WERI-Rb-1 (cell line): ENCODE results near the gene SPRED2.

Experiments
- DNase-seq: peaks from one replicate; pipeline ENCODE4 v3.0.0-alpha.2; 2020
- H3K27ac ChIP-seq: fragments of 250-450 bp; sonication (Bioruptor Pico); 2 replicates; pipeline ENCODE4 v1.5.1; 2020; ENCODE audit warnings: mild to moderate bottlenecking, moderate library complexity
- H3K27me3 ChIP-seq: fragments of 250-450 bp; sonication (Bioruptor Pico); 2 replicates; pipeline ENCODE4 v1.5.1; 2021; ENCODE audit warnings: mild to moderate bottlenecking, low read depth, moderate library complexity; ENCODE audit not compliant: insufficient read depth, severe bottlenecking
- H3K36me3 ChIP-seq: fragments of 250-450 bp; sonication (Bioruptor Pico); 2 replicates; pipeline ENCODE4 v1.5.1; 2020; ENCODE audit warnings: mild to moderate bottlenecking, moderate library complexity
- H3K4me3 ChIP-seq: 2 replicates; pipeline ENCODE4 v1.5.1; 2011; ENCODE audit warnings: low read depth, mild to moderate bottlenecking, control low read depth, low read length
- H3K9me3 ChIP-seq: fragments of 250-450 bp; sonication (Bioruptor Pico); 2 replicates; pipeline ENCODE4 v1.5.1; 2021; ENCODE audit warnings: mild to moderate bottlenecking, moderate library complexity; ENCODE audit not compliant: severe bottlenecking
- TF ChIP-seq, protein P1 (sequence below): IDR thresholded peaks from 2 replicates; pipeline ENCODE4 v1.5.1; 2011; ENCODE audit warnings: low read depth, mild to moderate bottlenecking, control low read depth, inconsistent platforms, low read length

The SPRED2 gene

GRCh38 chr2:65407240-65407639 lies 25.2 kb downstream of the SPRED2 start:
- Histone ChIP-seq H3K4me3 (no peak overlapping the region), H3K9me3 (no peaks in the 10 kb centered on the region), H3K27me3 (no peaks in the 10 kb centered on the region), H3K36me3 (no peaks in the 10 kb centered on the region), H3K27ac (no peak overlapping the region)
- no peak for DNase-seq
- TF ChIP-seq, protein P1, sequence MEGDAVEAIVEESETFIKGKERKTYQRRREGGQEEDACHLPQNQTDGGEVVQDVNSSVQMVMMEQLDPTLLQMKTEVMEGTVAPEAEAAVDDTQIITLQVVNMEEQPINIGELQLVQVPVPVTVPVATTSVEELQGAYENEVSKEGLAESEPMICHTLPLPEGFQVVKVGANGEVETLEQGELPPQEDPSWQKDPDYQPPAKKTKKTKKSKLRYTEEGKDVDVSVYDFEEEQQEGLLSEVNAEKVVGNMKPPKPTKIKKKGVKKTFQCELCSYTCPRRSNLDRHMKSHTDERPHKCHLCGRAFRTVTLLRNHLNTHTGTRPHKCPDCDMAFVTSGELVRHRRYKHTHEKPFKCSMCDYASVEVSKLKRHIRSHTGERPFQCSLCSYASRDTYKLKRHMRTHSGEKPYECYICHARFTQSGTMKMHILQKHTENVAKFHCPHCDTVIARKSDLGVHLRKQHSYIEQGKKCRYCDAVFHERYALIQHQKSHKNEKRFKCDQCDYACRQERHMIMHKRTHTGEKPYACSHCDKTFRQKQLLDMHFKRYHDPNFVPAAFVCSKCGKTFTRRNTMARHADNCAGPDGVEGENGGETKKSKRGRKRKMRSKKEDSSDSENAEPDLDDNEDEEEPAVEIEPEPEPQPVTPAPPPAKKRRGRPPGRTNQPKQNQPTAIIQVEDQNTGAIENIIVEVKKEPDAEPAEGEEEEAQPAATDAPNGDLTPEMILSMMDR: no peak

GRCh38 chr2:65404988-65405697 lies 27.3 kb downstream of the SPRED2 start:
- Histone ChIP-seq H3K27ac (no peak overlapping the region), H3K4me3 (no peak overlapping the region), H3K9me3 (no peaks in the 10 kb centered on the region), H3K36me3 (no peaks in the 10 kb centered on the region), H3K27me3 (no peaks in the 10 kb centered on the region)
- TF ChIP-seq, protein P1: no peak
- no peak for DNase-seq

DNA sequence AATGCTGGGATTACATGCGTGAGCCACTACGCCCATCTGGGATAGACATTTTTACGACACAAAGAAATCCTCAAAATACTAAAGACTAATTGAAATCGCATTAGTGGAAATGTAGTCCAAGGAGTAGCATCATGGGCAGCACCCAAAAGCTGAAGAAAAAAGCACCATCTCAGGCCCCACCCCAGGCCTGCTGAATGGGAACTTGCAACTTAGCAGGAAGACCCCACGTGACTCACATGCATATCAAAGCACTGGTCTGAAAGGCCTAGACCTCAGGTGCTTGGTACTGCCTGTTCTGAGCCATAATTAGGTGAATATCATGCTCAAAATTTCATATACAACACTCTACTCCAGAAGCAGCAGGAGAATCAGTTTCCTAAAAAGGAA lies 28.9 kb downstream of the SPRED2 start:
- H3K36me3 ChIP-seq: no peaks in the 10 kb centered on the region
- DNase-seq: no peak
- no peaks in the 10 kb centered on the region for H3K9me3 ChIP-seq
- no peaks in the 10 kb centered on the region for H3K27me3 ChIP-seq
- no peak overlapping the region for H3K27ac ChIP-seq
- TF ChIP-seq, protein P1: no peak
- no peak overlapping the region for H3K4me3 ChIP-seq

DNA sequence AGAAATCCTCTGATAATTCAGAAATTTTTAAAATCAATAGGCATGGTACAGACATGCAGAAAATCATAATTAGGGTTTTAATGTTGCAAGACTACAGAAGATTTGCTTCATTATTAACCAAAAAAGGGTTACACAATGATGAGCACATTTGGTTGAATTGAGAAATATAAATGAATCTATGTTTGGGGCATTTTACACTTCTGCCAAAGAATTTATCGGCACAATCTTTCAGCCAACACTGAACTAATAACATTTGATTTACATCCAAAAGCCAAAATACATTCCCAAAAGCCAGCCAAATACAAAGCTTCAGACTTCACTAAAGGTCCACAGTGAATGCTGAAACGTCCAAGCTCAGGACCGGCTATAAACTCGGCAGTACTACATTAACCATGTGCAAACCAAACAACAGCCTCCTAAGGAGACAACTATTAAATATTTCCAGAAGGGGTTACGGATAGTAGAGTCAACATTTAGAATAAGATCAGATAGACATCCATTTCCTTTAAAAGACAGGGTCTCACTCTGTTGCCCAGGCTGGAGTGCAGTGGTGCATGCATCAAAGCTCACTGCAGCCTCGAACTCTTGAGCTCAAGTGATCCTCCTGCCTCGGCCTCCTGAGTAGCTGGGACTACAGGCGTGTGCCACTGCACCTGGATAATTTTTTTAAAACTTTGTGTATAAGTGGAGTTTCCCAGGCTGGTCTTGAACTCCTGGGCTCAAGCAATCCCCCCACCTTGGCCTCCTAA lies 29.4 kb downstream of the SPRED2 start:
- Histone ChIP-seq H3K9me3 (no peaks in the 10 kb centered on the region), H3K27ac (no peak overlapping the region), H3K36me3 (no peaks in the 10 kb centered on the region), H3K27me3 (no peaks in the 10 kb centered on the region), H3K4me3 (no peak overlapping the region)
- TF ChIP-seq, protein P1: no peak
- DNase-seq: no peak

GRCh38 chr2:65402323-65402722 lies 30.1 kb downstream of the SPRED2 start:
- DNase-seq: no peak
- Histone ChIP-seq H3K36me3 (no peaks in the 10 kb centered on the region), H3K9me3 (no peaks in the 10 kb centered on the region), H3K27me3 (no peaks in the 10 kb centered on the region), H3K27ac (no peak overlapping the region), H3K4me3 (no peak overlapping the region)
- TF ChIP-seq, protein P1: no peak
